ENCODE measurements around the gene TBCD.

DNA sequence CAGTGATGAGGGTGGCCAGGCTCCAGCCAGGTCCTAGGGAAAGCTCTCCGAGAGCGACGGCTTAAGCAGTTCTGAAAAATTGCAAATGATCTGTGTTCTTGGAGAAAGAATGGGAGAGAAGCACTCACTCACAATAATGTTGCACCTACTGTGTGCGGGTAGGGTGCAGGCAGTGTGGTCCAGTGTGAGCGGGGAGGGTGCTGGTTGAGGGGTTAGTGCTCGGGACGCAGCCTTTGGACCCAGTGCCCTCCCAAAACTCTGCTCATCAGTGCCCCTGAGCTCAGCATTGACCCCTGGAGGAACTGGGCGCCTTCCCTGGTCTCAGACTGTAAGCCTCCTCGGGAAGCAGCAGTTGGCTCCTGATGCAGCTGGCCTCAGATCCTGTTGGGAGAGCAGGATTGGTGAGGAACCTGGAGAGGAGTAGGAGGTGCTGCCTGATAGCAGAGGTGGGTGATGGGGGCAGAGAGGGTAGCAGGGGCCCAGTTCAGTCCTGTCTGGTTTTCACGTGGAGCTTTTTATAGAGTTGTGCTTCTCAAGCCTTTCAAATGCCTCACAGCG lies 111.6 kb downstream of the TBCD start:
- TF ChIP-seq, protein P1, sequence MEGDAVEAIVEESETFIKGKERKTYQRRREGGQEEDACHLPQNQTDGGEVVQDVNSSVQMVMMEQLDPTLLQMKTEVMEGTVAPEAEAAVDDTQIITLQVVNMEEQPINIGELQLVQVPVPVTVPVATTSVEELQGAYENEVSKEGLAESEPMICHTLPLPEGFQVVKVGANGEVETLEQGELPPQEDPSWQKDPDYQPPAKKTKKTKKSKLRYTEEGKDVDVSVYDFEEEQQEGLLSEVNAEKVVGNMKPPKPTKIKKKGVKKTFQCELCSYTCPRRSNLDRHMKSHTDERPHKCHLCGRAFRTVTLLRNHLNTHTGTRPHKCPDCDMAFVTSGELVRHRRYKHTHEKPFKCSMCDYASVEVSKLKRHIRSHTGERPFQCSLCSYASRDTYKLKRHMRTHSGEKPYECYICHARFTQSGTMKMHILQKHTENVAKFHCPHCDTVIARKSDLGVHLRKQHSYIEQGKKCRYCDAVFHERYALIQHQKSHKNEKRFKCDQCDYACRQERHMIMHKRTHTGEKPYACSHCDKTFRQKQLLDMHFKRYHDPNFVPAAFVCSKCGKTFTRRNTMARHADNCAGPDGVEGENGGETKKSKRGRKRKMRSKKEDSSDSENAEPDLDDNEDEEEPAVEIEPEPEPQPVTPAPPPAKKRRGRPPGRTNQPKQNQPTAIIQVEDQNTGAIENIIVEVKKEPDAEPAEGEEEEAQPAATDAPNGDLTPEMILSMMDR (IDR thresholded peaks at IDR 0.05): no peak
- TF ChIP-seq POLR2A (IDR thresholded peaks at IDR 0.05): no peak
